Measurements from ENCODE around the gene INTS14.

INTS14 gene

GRCh38 chr15:65571971-65572370, 39.0 kb downstream of the INTS14 start:
- no peak for TF ChIP-seq CTCF (IDR thresholded peaks at IDR 0.05; ENCODE audit: insufficient read depth, low read depth, low read length, missing control alignments)
- DNase-seq (ENCODE audit: low read depth): peak; percentile 8
- no peak overlapping the region for H3K4me3 ChIP-seq (ENCODE audit: low read depth, low read length)

GRCh38 chr15:65569728-65570127, 41.2 kb downstream of the INTS14 start:
- no peak for DNase-seq (ENCODE audit: low read depth)

GRCh38 chr15:65561934-65562333, 49.0 kb downstream of the INTS14 start:
- no peak for TF ChIP-seq CTCF (IDR thresholded peaks at IDR 0.05; ENCODE audit: insufficient read depth, low read depth, low read length, missing control alignments)
- no peak for DNase-seq (ENCODE audit: low read depth)
- no peak overlapping the region for H3K4me3 ChIP-seq (ENCODE audit: low read depth, low read length)

More at GRCh38 chr15:65569728-65570127, 41.2 kb downstream of the INTS14 start:
- no peak for TF ChIP-seq CTCF (IDR thresholded peaks at IDR 0.05; ENCODE audit: insufficient read depth, low read depth, low read length, missing control alignments)
- no peak overlapping the region for H3K4me3 ChIP-seq (ENCODE audit: low read depth, low read length)

- TF ChIP-seq CTCF (IDR thresholded peaks at IDR 0.05; ENCODE audit: insufficient read depth, low read depth, low read length, missing control alignments): no peak
- no peak for DNase-seq (ENCODE audit: low read depth)
- H3K4me3 ChIP-seq (ENCODE audit: low read depth, low read length): no peak overlapping the region
Measured at GRCh38 chr15:65559941-65560340, 51.0 kb downstream of the INTS14 start.

GRCh38 chr15:65558997-65559760, 51.8 kb downstream of the INTS14 start:
- TF ChIP-seq CTCF (IDR thresholded peaks at IDR 0.05; ENCODE audit: insufficient read depth, low read depth, low read length, missing control alignments): no peak
- DNase-seq (ENCODE audit: low read depth): no peak
- H3K4me3 ChIP-seq (ENCODE audit: low read depth, low read length): no peak overlapping the region

GRCh38 chr15:65558336-65558735, 52.6 kb downstream of the INTS14 start:
- TF ChIP-seq CTCF (IDR thresholded peaks at IDR 0.05; ENCODE audit: insufficient read depth, low read depth, low read length, missing control alignments): no peak
- no peak for DNase-seq (ENCODE audit: low read depth)
- no peak overlapping the region for H3K4me3 ChIP-seq (ENCODE audit: low read depth, low read length)

GRCh38 chr15:65556622-65557021, 54.3 kb downstream of the INTS14 start:
- no peak for DNase-seq (ENCODE audit: low read depth)
- no peak overlapping the region for H3K4me3 ChIP-seq (ENCODE audit: low read depth, low read length)
- no peak for TF ChIP-seq CTCF (IDR thresholded peaks at IDR 0.05; ENCODE audit: insufficient read depth, low read depth, low read length, missing control alignments)

All from GM12865 (cell line).